ENCODE data around the gene PRKD2.
"Not testable (repeated sequence)": the region's sequence is repeated elsewhere in the genome, so short reads cannot be mapped to it uniquely, and the experiment has no call there.

The PRKD2 gene

DNA sequence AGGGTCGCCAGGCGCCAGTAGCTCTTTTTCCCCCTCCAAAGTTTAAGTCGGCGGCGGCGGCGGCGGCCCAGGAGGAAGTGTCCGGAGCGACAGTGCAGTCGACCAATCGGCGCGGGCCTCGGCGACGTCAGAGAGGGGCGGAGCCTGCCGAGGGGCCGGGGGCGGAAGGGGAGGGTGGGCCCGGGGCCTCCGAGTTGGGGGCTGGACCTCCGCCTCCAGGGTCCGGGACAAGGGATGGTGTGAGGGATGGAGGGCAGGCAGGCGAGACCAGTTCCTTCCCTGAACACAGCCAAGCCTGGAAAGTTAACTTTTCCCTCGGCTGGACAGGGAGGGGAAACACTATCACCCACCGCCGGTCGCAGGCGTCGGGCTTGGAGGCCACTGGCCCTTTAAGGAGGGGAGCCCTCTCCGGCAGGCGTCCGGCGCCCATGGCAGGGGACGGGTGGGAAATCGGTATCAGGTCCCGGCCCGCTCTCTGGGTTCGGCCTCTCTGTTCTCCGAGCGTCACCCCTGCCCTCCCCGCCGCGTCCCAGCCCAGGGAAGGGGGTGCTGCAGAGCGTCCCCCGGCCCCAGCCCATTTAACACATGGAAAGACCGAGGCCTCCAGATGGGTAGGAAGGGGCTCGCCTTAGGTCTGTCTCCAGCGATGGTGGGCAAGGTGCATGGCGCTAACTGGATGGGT lies at the start of gene PRKD2:
PRKD2 (minus strand) TSS at position 81 of the 682 bp plus-strand sequence. CDS start 744 bp downstream, outside the sequence.
- no peak within 1 kb of the TSS; the same call in 1 of the 2 replicates for H2AFZ ChIP-seq (ENCODE audit: low read depth, low read length)
- peak within 1 kb of the TSS; percentile 93 for H3K9ac ChIP-seq (ENCODE audit: low read length)
- peaks cover 24% of the 10 kb centered on the region for H3K79me2 ChIP-seq (ENCODE audit: low read length)
- peak within 1 kb of the TSS; percentile 94 for H3K4me3 ChIP-seq (ENCODE audit: low read length)
- H3K9me3 ChIP-seq (ENCODE audit: insufficient read depth, low read length), result no peaks in the 10 kb centered on the region
- peak within 1 kb of the TSS; percentile 95 for H3K4me2 ChIP-seq (ENCODE audit: low read length)
- H3K4me1 ChIP-seq (ENCODE audit: low read length), result peaks cover 42% of the 10 kb centered on the region
- H3K27ac ChIP-seq (ENCODE audit: low read length), result peak within 1 kb of the TSS; percentile 74
- H3K27me3 ChIP-seq (ENCODE audit: low read depth, low read length), result no peaks in the 10 kb centered on the region
- peaks cover 5% of the 10 kb centered on the region; the same call in 1 of the 2 replicates for H4K20me1 ChIP-seq (ENCODE audit: insufficient read depth, low read length)
- H3K36me3 ChIP-seq (replicated peaks; ENCODE audit: low read depth, low read length), result peaks cover 22% of the 10 kb centered on the region
- TF ChIP-seq EZH2phosphoT487 (IDR thresholded peaks at IDR 0.05; ENCODE audit: low read depth) (no peak), CTCF (IDR thresholded peaks at IDR 0.05; ENCODE audit: low read depth, low read length) (no peak)

DNA sequence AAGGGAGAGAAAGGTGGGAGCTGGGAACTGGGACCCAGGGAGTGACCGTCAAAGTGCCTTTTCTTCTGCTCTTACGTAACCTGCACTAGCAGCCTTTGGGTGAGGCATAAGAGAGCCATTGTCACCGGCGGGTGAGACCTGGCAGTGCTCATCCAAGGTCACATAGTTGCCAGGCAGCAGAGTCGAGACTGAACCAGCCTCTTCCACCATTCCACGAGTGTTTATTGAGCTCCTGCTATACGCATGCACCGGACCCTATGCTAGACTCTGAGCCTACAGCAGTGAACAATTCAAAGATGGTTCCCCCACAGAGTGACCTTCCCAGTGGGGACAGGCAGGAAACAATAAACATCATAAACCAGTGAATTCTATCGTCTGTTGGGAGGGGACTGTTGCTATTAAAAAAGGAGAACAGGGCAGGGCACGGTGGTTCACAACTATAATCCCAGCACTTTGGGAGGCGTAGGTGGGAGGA lies 47.9 kb upstream of the PRKD2 start:
- Histone ChIP-seq H3K36me3 (replicated peaks; ENCODE audit: low read depth, low read length) (no peaks in the 10 kb centered on the region), H3K9ac (ENCODE audit: low read length) (no peak overlapping the region), H3K27ac (ENCODE audit: low read length) (no peak overlapping the region), H3K27me3 (ENCODE audit: low read depth, low read length) (no peaks in the 10 kb centered on the region), H3K9me3 (ENCODE audit: insufficient read depth, low read length) (no peaks in the 10 kb centered on the region), H2AFZ (ENCODE audit: low read depth, low read length) (no peak overlapping the region), H3K4me2 (ENCODE audit: low read length) (no peak overlapping the region), H3K4me1 (ENCODE audit: low read length) (no peaks in the 10 kb centered on the region), H3K79me2 (ENCODE audit: low read length) (no peaks in the 10 kb centered on the region), H4K20me1 (ENCODE audit: insufficient read depth, low read length) (no peaks in the 10 kb centered on the region), H3K4me3 (ENCODE audit: low read length) (no peak overlapping the region)
- no peak for TF ChIP-seq CTCF (IDR thresholded peaks at IDR 0.05; ENCODE audit: low read depth, low read length)
- no peak for TF ChIP-seq EZH2phosphoT487 (IDR thresholded peaks at IDR 0.05; ENCODE audit: low read depth)

- H3K4me1 ChIP-seq (ENCODE audit: low read length), result no peaks in the 10 kb centered on the region; the same call in 1 of the 2 replicates
- H3K9me3 ChIP-seq (ENCODE audit: insufficient read depth, low read length), result no peaks in the 10 kb centered on the region
- H3K4me3 ChIP-seq (ENCODE audit: low read length), result no peak overlapping the region
- H2AFZ ChIP-seq (ENCODE audit: low read depth, low read length), result no peak overlapping the region
- no peak overlapping the region for H3K9ac ChIP-seq (ENCODE audit: low read length)
- no peaks in the 10 kb centered on the region for H3K79me2 ChIP-seq (ENCODE audit: low read length)
- no peak overlapping the region for H3K27ac ChIP-seq (ENCODE audit: low read length)
- H3K36me3 ChIP-seq (replicated peaks; ENCODE audit: low read depth, low read length), result no peaks in the 10 kb centered on the region
- H3K4me2 ChIP-seq (ENCODE audit: low read length), result no peak overlapping the region
- H4K20me1 ChIP-seq (ENCODE audit: insufficient read depth, low read length), result no peaks in the 10 kb centered on the region
- TF ChIP-seq CTCF (IDR thresholded peaks at IDR 0.05; ENCODE audit: low read depth, low read length), result no peak
- TF ChIP-seq EZH2phosphoT487 (IDR thresholded peaks at IDR 0.05; ENCODE audit: low read depth), result no peak
- no peaks in the 10 kb centered on the region for H3K27me3 ChIP-seq (ENCODE audit: low read depth, low read length)
Observed at GRCh38 chr19:46762245-46762890, 45.5 kb upstream of the PRKD2 start.

DNA sequence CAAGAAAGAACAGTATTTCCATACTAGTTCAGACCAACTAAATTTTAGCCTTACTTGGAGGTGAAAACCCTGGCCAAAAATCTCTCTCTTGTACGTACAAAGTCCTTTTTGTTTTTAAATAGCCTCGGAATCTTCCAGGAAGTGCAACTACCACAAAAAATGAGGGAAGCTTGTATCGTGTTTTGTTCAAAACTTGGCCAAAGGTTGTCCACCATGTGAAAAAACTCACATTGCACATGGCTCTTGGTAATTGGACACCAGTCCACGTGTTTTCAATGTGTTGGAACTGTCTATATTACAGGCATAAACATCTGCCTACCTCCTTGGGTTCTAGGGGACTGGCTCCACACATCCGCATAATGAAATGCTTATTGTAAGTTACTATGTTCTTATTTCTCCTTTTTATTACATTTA lies 44.5 kb upstream of the PRKD2 start:
- Histone ChIP-seq H3K9me3 (ENCODE audit: insufficient read depth, low read length) (no peaks in the 10 kb centered on the region), H3K4me1 (ENCODE audit: low read length) (no peaks in the 10 kb centered on the region; the same call in 1 of the 2 replicates), H3K4me3 (ENCODE audit: low read length) (no peak overlapping the region), H3K27me3 (ENCODE audit: low read depth, low read length) (no peaks in the 10 kb centered on the region), H3K36me3 (replicated peaks; ENCODE audit: low read depth, low read length) (peaks cover 3% of the 10 kb centered on the region), H3K9ac (ENCODE audit: low read length) (no peak overlapping the region), H3K27ac (ENCODE audit: low read length) (no peak overlapping the region), H2AFZ (ENCODE audit: low read depth, low read length) (no peak overlapping the region), H3K4me2 (ENCODE audit: low read length) (no peak overlapping the region), H4K20me1 (ENCODE audit: insufficient read depth, low read length) (no peaks in the 10 kb centered on the region), H3K79me2 (ENCODE audit: low read length) (no peaks in the 10 kb centered on the region)
- no peak for TF ChIP-seq EZH2phosphoT487 (IDR thresholded peaks at IDR 0.05; ENCODE audit: low read depth)
- no peak for TF ChIP-seq CTCF (IDR thresholded peaks at IDR 0.05; ENCODE audit: low read depth, low read length)

- not testable (repeated sequence) for H3K79me2 ChIP-seq (ENCODE audit: low read length); H4K20me1 ChIP-seq (ENCODE audit: insufficient read depth, low read length); H3K4me1 ChIP-seq (ENCODE audit: low read length); H3K9ac ChIP-seq (ENCODE audit: low read length); H3K36me3 ChIP-seq (replicated peaks; ENCODE audit: low read depth, low read length); H3K27me3 ChIP-seq (ENCODE audit: low read depth, low read length); H2AFZ ChIP-seq (ENCODE audit: low read depth, low read length); H3K27ac ChIP-seq (ENCODE audit: low read length); H3K9me3 ChIP-seq (ENCODE audit: insufficient read depth, low read length); H3K4me3 ChIP-seq (ENCODE audit: low read length); H3K4me2 ChIP-seq (ENCODE audit: low read length)
Observed at GRCh38 chr19:46760897-46761296, 44.0 kb upstream of the PRKD2 start.

Data from OCI-LY3 (cell line).